ENCODE results near the gene NIPAL1. TPM values are rescaled to one million over a fixed set of nuclear protein-coding genes. Genes with fewer than 3 reads are reported as not detected.

NIPAL1 gene
- total RNA-seq, 1 experiment from 2014 or later = 0.84 TPM

DNA sequence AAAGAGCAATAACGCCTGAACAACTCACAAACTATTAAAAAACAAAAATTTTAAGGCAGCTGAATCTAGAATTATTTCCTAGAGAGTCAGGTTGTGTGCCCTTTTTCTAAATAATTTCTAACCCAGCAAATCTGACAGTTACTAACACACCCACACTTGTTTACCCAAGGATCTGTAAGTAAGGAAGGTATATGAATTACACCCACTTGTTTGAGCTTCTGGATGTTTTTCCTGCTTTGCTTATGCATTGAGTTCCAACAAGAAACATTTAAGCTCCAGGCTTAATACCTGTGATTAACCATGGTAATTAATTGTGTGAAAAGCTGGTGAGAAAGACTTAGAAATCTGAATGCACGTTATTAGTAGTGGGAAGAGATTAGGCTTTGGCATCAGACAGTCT, 1.5 kb downstream of the NIPAL1 start:
- no TSS peak for BruUV-seq (replicated peaks)
- no peak for DNase-seq (ENCODE audit: low spot score)
- TF ChIP-seq CTCF (conservative IDR thresholded peaks at IDR 0.05; ENCODE audit: low read depth, low read length) = no peak
- TF ChIP-seq EZH2 (IDR thresholded peaks at IDR 0.05; ENCODE audit: borderline replicate concordance, low read depth, low read length, poor library complexity, severe bottlenecking) = no peak
- no peaks in the 10 kb centered on the region for H3K4me1 ChIP-seq (ENCODE audit: insufficient read depth, low read length, poor library complexity, severe bottlenecking)
- H3K27ac ChIP-seq (ENCODE audit: low read depth, low read length, poor library complexity, severe bottlenecking) = no peak overlapping the region
- H3K9me3 ChIP-seq (ENCODE audit: low read depth, low read length, poor library complexity, severe bottlenecking) = no peaks in the 10 kb centered on the region
- no peaks in the 10 kb centered on the region for H3K27me3 ChIP-seq (replicated peaks; ENCODE audit: insufficient read depth, low read depth, low read length, poor library complexity)
- H3K36me3 ChIP-seq (ENCODE audit: insufficient read depth, low read length, poor library complexity, severe bottlenecking) = no peaks in the 10 kb centered on the region
- no peak overlapping the region for H3K4me3 ChIP-seq (ENCODE audit: low read depth, low read length, poor library complexity, severe bottlenecking)
- ChIA-PET POLR2A (ENCODE audit: low non-redundant PET) (no interaction called here), CTCF (no interaction called here)
- intact Hi-C loops (cut with micrococcal nuclease; ENCODE audit: unreplicated experiment) = loop anchor here (5.0 kb wide), 1 partner anchor 64 kb away; no protein-coding TSS in a partner anchor

GRCh38 chr4:48021100-48021499, 4.5 kb downstream of the NIPAL1 start:
- no peak for TF ChIP-seq CTCF (conservative IDR thresholded peaks at IDR 0.05; ENCODE audit: low read depth, low read length)
- POLR2A ChIA-PET (ENCODE audit: low non-redundant PET) = no interaction called here

DNA sequence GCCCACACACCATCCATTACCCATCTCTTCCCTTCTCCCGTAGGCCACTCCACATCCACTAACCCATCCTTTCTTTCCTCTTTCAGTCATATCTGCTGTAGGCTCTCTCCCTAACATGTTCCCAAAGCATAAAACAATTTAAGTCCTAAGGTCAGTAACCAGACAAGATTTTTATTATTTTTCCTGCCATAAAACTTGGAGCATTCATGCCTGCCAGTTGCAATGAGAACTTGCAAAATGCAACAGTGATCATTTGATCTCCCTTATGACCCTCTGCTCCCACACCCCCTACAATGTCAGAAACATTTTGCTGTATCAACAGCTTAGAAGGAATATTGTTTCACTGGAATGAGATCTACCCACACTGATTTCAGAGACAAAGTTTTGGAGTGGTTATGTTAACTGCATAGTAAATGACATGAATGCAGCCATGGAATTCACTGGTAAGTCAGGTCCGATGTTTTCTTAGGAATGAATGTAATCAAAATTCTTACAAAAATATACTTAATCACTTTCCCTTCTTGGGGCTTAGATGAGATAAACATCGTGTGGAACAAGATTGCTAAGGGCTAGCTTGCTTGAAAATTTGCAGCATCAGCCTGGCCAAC, 5.7 kb downstream of the NIPAL1 start:
- Histone ChIP-seq H3K36me3 (ENCODE audit: insufficient read depth, low read length, poor library complexity, severe bottlenecking) (no peaks in the 10 kb centered on the region), H3K4me3 (ENCODE audit: low read depth, low read length, poor library complexity, severe bottlenecking) (no peak overlapping the region), H3K9me3 (ENCODE audit: low read depth, low read length, poor library complexity, severe bottlenecking) (no peaks in the 10 kb centered on the region), H3K4me1 (ENCODE audit: insufficient read depth, low read length, poor library complexity, severe bottlenecking) (no peaks in the 10 kb centered on the region), H3K27me3 (replicated peaks; ENCODE audit: insufficient read depth, low read depth, low read length, poor library complexity) (no peaks in the 10 kb centered on the region), H3K27ac (ENCODE audit: low read depth, low read length, poor library complexity, severe bottlenecking) (no peak overlapping the region)
- BruUV-seq (replicated peaks) = no TSS peak
- TF ChIP-seq CTCF (conservative IDR thresholded peaks at IDR 0.05; ENCODE audit: low read depth, low read length) (no peak), EZH2 (IDR thresholded peaks at IDR 0.05; ENCODE audit: borderline replicate concordance, low read depth, low read length, poor library complexity, severe bottlenecking) (no peak)
- intact Hi-C loops (cut with micrococcal nuclease; ENCODE audit: unreplicated experiment) = no loop called here
- ChIA-PET POLR2A (ENCODE audit: low non-redundant PET) (no interaction called here), CTCF (no interaction called here)
- no peak for DNase-seq (ENCODE audit: low spot score)

More at GRCh38 chr4:48021100-48021499, 4.5 kb downstream of the NIPAL1 start:
- BruUV-seq (replicated peaks) = no TSS peak
- Histone ChIP-seq H3K4me3 (ENCODE audit: low read depth, low read length, poor library complexity, severe bottlenecking) (no peak overlapping the region), H3K27me3 (replicated peaks; ENCODE audit: insufficient read depth, low read depth, low read length, poor library complexity) (no peaks in the 10 kb centered on the region), H3K27ac (ENCODE audit: low read depth, low read length, poor library complexity, severe bottlenecking) (no peak overlapping the region), H3K36me3 (ENCODE audit: insufficient read depth, low read length, poor library complexity, severe bottlenecking) (no peaks in the 10 kb centered on the region), H3K9me3 (ENCODE audit: low read depth, low read length, poor library complexity, severe bottlenecking) (no peaks in the 10 kb centered on the region), H3K4me1 (ENCODE audit: insufficient read depth, low read length, poor library complexity, severe bottlenecking) (no peaks in the 10 kb centered on the region)
- CTCF ChIA-PET = no interaction called here
- intact Hi-C loops (cut with micrococcal nuclease; ENCODE audit: unreplicated experiment) = no loop called here
- DNase-seq (ENCODE audit: low spot score) = no peak
